Head of caudate nucleus (tissue), 42 donors: ENCODE measurements around the gene PLCB1.

Source experiments
- DNase-seq, 42 donors: peaks; one replicate each; pipeline versions ENCODE4 v3.0.0 to v3.0.0-alpha.2; 2020 to 2021; ENCODE audit warnings: mixed read lengths in 7 of 42
- intact Hi-C: fragments of 100-400 bp; cut with DNase I; formaldehyde crosslinking; loops from one replicate; pipeline ENCODE4 v1.15.0; 2022

Gene PLCB1

GRCh38 chr20:8534368-8535160, 402.5 kb downstream of the PLCB1 start:
- peak in 5 of 42 donors; percentile 9 to 36 (median 35) for DNase-seq
- intact Hi-C loops: no loop called here

- intact Hi-C loops: no loop called here
- no peak for DNase-seq
Observed at GRCh38 chr20:8535403-8536261, 403.6 kb downstream of the PLCB1 start.

DNA sequence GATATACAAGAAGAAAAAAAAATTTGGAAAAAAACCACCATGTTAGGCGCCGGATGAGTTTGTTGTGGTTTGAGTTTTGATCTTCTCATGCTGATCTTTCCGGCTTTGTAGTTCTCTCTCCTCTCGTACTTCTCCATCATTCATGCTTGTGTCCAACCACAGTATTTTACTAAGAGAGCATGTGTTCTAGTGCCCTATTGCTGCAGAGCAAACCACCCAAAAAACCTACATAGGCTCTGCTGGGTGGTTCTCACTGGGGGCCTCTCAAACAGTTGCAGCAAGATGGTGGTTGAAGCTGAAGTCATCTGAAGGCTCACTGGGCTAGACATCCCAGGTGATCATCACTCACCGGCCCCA, 404.2 kb downstream of the PLCB1 start:
- DNase-seq: no peak
- intact Hi-C loops: no loop called here

GRCh38 chr20:8540466-8540865, 408.4 kb downstream of the PLCB1 start:
- no peak for DNase-seq
- intact Hi-C loops: no loop called here

DNA sequence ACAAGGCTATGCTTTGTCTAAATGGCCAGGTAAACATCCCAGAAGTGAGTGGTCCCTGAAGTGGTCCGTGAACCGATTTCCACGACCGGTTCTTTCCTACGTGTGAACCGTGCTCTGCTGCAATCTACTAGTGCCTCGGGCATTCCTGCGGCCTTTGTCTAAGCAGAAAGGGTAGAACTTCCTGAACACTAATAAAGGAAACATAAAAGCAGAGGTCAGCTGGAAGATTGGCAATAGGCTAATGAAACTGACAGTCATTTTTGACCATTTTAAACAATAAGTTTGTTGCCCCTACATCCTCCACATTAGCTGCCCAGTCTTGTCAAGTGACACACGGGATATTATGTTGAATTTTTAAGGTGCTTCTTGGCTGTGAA, 410.0 kb downstream of the PLCB1 start:
- no peak for DNase-seq
- intact Hi-C loops: no loop called here

- intact Hi-C loops: no loop called here
- DNase-seq: no peak
Observed at GRCh38 chr20:8545212-8545611, 413.1 kb downstream of the PLCB1 start.

DNA sequence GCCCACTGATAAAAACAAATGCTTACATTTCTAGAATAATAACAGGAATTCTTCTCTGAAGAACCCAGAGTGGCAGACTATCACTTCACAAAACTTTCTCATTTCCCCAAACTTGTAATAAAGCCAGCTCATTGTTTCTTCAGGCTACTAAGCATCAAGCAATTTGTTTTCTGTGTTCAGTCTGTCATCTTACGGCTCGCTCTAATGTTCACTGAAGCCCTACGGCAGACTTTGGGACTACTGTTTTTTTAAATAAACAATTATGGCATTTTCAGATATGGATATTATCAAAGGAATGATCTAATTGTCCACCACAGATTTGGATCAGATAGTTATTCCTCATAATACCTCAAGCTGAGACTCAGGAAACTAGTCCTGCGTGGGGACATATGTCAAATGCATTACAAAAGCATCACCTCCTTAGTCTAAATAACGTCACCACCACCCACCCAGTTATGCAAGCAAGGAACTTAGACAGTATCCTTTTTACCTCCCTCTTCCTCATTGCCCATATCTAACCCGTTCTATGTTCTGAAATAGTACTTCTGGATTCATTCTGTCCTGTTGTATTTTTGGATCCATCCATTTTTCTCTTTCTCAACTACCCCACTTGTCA, 415.1 kb downstream of the PLCB1 start:
- intact Hi-C loops: no loop called here
- peak in 22 of 42 donors; percentile 10 to 89 (median 46) for DNase-seq

DNA sequence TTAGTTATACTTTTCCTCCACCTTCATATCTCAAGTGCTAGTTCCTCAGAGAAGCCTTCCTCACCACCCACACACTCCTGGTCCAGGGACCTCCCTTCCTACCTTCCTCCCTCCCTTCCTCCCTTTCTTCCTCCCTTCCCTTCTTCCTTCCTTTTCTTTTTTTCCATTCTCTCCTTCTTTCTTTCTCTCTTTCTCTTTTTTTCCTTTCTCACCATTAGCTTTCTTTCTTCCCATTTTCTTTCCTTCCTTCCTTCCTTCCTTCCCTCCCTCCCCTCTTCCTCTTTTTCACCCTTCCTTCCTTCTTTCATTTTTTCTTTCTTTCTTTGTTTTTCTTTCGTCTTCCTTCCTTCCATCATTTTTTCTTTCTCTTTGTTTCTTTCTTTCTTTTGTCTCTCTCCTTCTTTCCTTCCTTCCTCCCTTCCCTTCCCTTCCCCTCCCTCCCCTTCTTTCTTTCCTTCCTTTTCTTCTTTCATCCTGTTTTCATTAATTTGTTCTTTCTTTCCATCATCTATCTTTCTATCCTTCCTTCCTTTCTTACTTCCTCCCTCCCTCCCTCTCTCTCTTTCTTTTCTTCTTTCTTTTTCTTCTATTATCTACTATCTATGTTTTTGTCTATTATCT, 416.0 kb downstream of the PLCB1 start:
- no peak for DNase-seq
- intact Hi-C loops: no loop called here

- intact Hi-C loops: no loop called here
- no peak for DNase-seq
Observed at GRCh38 chr20:8549192-8549591, 417.1 kb downstream of the PLCB1 start.

GRCh38 chr20:8557711-8558110, 425.6 kb downstream of the PLCB1 start:
- intact Hi-C loops: no loop called here
- DNase-seq: peak in 3 of 42 donors; percentile 19 to 49 (median 30)

DNA sequence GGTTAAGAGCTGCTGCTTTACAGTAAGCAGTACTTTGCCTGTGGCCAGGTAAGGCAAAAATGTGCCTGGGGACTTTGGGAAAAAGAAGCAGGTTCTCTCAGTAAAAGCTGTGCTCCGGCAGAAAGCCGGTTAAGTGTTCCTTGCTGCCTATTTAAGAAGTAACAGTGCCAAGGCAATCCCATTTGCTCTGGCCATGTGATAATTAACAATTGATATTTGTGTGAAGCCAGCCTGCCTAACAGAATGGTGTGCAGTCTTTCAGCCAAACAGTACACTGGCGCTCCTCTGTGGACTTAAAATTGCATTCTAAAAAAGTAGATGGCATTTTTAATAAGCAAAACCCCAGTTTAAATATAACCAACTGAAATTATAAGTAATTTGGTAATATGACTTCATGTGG, 430.3 kb downstream of the PLCB1 start:
- intact Hi-C loops: no loop called here
- peak in 10 of 42 donors; percentile 10 to 51 (median 16) for DNase-seq

DNA sequence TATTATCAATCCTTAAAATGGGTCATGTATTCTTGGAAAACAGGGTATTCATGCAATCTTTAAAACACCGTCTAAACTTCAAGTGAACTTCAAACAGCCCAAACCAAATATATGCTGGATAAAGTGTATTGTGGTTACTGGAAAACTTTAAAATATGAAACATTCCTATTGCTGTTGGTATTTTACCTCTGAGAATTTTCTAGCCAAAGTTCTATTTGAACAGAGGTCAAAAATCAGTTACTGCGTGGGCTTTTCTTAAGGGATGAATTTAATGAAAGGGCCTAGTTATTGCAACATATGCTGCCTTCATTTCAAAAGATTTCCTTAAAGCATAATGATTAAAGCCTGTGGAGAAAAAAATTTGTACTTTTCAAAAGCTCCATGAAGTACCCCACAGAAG, 436.0 kb downstream of the PLCB1 start:
- no peak for DNase-seq
- intact Hi-C loops: no loop called here

- intact Hi-C loops: no loop called here
- DNase-seq: no peak
Observed at GRCh38 chr20:8569766-8570165, 437.7 kb downstream of the PLCB1 start.

DNA sequence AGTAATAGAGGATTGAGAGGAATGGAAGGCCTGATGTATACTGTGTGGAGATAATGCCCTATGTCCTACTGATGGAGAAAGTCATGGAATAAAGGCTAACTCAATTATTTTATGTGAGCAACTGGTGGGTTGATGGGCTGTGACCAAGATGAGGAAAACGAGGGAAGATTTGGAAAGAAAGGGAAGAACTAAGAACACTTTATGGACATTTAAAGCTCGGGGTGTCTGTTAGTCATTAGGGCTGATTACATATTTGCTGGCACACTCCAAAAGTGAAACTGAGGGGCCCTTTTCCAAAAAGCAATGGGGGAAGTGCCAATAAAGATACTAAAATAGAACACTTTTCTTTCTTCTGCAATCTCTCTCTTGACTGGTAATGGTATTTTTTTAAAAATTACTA, 439.5 kb downstream of the PLCB1 start:
- no peak for DNase-seq
- intact Hi-C loops: no loop called here

- no peak for DNase-seq
Observed at GRCh38 chr20:8573686-8574085, 441.6 kb downstream of the PLCB1 start.

GRCh38 chr20:8575114-8575513, 443.0 kb downstream of the PLCB1 start:
- intact Hi-C loops: no loop called here

More at GRCh38 chr20:8573686-8574085, 441.6 kb downstream of the PLCB1 start:
- intact Hi-C loops: no loop called here

GRCh38 chr20:8578161-8578865, 446.2 kb downstream of the PLCB1 start:
- intact Hi-C loops: no loop called here

More at GRCh38 chr20:8575114-8575513, 443.0 kb downstream of the PLCB1 start:
- no peak for DNase-seq

GRCh38 chr20:8579035-8579434, 447.0 kb downstream of the PLCB1 start:
- intact Hi-C loops: no loop called here
- DNase-seq: no peak

More at GRCh38 chr20:8578161-8578865, 446.2 kb downstream of the PLCB1 start:
- no peak for DNase-seq
